MM.1S (cell line): ENCODE measurements around the gene PUS1.

ENCODE experiments used
- EZH2phosphoT487 ChIP-seq: fragments of 300-600 bp; sonication (generic); IDR thresholded peaks from 2 replicates; pipeline ENCODE4 v1.6.1; 2018; ENCODE audit warnings: antibody characterized with exemption, low read length
- TF ChIP-seq, protein P1 (sequence below): fragments of 300-600 bp; sonication (generic); IDR thresholded peaks from 2 replicates; pipeline ENCODE4 v1.5.1; 2016; ENCODE audit warnings: antibody characterized with exemption, low read length, mixed read lengths

GRCh38 chr12:131915000-131915689, 13.9 kb upstream of the PUS1 start:
- TF ChIP-seq, protein P1, sequence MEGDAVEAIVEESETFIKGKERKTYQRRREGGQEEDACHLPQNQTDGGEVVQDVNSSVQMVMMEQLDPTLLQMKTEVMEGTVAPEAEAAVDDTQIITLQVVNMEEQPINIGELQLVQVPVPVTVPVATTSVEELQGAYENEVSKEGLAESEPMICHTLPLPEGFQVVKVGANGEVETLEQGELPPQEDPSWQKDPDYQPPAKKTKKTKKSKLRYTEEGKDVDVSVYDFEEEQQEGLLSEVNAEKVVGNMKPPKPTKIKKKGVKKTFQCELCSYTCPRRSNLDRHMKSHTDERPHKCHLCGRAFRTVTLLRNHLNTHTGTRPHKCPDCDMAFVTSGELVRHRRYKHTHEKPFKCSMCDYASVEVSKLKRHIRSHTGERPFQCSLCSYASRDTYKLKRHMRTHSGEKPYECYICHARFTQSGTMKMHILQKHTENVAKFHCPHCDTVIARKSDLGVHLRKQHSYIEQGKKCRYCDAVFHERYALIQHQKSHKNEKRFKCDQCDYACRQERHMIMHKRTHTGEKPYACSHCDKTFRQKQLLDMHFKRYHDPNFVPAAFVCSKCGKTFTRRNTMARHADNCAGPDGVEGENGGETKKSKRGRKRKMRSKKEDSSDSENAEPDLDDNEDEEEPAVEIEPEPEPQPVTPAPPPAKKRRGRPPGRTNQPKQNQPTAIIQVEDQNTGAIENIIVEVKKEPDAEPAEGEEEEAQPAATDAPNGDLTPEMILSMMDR = no peak
- TF ChIP-seq EZH2phosphoT487 = no peak
